Panc1 (cell line): ENCODE results near the gene HNRNPLL.

Experiments used
- POLR2AphosphoS5 ChIP-seq: IDR thresholded peaks from 2 replicates; pipeline ENCODE4 v1.6.1; 2012; ENCODE audit warnings: mild to moderate bottlenecking, low read depth, low read length, moderate library complexity
- SIN3A ChIP-seq: IDR thresholded peaks from 2 replicates; pipeline ENCODE4 v1.6.1; 2012; ENCODE audit warnings: low read depth, mild to moderate bottlenecking, low read length, moderate library complexity, borderline replicate concordance; ENCODE audit not compliant: insufficient read depth
- TCF7L2 ChIP-seq: IDR thresholded peaks from 2 replicates; pipeline ENCODE4 v1.6.1; 2011; ENCODE audit warnings: mild to moderate bottlenecking, low read depth, low read length, inconsistent platforms
- TF ChIP-seq, protein P1 (sequence below), 2 experiments: IDR thresholded peaks; 2 replicates each; pipeline ENCODE4 v1.6.1; 2011 to 2012; ENCODE audit warnings: low read depth in 2 of 2, control low read depth in 1 of 2, low read length in 1 of 2, mild to moderate bottlenecking in 1 of 2, moderate library complexity in 1 of 2; ENCODE audit not compliant: insufficient read depth in 1 of 2
- TF ChIP-seq, protein P2 (sequence below): fragments of 450-650 bp; IDR thresholded peaks from 2 replicates; pipeline ENCODE4 v1.5.1; 2017; ENCODE audit warnings: mild to moderate bottlenecking

DNA sequence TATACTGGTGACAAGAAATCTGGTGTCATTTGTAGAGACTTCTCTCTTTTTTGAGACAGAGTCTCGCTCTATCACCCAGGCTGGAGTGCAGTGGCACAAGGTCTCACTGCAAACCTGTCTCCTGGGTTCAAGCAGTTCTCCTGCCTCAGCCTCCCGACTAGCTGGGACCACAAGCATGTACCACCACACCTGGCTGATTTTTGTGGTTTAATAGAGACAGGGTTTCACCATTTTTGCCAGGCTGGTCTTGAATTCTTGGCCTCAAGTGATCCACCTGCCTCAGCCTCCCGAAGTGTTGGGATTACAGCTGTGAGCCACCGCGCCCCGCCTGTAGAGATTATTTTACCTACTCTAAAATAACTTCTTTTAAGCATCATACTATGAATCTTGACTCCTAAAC lies 6.5 kb downstream of the HNRNPLL start:
- TF ChIP-seq, protein P1, sequence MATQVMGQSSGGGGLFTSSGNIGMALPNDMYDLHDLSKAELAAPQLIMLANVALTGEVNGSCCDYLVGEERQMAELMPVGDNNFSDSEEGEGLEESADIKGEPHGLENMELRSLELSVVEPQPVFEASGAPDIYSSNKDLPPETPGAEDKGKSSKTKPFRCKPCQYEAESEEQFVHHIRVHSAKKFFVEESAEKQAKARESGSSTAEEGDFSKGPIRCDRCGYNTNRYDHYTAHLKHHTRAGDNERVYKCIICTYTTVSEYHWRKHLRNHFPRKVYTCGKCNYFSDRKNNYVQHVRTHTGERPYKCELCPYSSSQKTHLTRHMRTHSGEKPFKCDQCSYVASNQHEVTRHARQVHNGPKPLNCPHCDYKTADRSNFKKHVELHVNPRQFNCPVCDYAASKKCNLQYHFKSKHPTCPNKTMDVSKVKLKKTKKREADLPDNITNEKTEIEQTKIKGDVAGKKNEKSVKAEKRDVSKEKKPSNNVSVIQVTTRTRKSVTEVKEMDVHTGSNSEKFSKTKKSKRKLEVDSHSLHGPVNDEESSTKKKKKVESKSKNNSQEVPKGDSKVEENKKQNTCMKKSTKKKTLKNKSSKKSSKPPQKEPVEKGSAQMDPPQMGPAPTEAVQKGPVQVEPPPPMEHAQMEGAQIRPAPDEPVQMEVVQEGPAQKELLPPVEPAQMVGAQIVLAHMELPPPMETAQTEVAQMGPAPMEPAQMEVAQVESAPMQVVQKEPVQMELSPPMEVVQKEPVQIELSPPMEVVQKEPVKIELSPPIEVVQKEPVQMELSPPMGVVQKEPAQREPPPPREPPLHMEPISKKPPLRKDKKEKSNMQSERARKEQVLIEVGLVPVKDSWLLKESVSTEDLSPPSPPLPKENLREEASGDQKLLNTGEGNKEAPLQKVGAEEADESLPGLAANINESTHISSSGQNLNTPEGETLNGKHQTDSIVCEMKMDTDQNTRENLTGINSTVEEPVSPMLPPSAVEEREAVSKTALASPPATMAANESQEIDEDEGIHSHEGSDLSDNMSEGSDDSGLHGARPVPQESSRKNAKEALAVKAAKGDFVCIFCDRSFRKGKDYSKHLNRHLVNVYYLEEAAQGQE (IDR thresholded peaks at IDR 0.05; ENCODE audit: insufficient read depth in 1 of 2, low read depth in 2 of 2, low read length in 1 of 2): no peak
- no peak for TF ChIP-seq POLR2AphosphoS5
- TF ChIP-seq, protein P2, sequence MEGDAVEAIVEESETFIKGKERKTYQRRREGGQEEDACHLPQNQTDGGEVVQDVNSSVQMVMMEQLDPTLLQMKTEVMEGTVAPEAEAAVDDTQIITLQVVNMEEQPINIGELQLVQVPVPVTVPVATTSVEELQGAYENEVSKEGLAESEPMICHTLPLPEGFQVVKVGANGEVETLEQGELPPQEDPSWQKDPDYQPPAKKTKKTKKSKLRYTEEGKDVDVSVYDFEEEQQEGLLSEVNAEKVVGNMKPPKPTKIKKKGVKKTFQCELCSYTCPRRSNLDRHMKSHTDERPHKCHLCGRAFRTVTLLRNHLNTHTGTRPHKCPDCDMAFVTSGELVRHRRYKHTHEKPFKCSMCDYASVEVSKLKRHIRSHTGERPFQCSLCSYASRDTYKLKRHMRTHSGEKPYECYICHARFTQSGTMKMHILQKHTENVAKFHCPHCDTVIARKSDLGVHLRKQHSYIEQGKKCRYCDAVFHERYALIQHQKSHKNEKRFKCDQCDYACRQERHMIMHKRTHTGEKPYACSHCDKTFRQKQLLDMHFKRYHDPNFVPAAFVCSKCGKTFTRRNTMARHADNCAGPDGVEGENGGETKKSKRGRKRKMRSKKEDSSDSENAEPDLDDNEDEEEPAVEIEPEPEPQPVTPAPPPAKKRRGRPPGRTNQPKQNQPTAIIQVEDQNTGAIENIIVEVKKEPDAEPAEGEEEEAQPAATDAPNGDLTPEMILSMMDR: no peak
- no peak for TF ChIP-seq SIN3A
- TF ChIP-seq TCF7L2: no peak
